Measurements from ENCODE around the gene MPP3.

MPP3 gene

GRCh38 chr17:43832168-43832975, 574 bp downstream of the MPP3 start:
- no peak for DNase-seq (ENCODE audit: low read depth in 1 of 2, low spot score in 1 of 2)

- no peak for DNase-seq (ENCODE audit: low read depth in 1 of 2, low spot score in 1 of 2)
Observed at GRCh38 chr17:43831633-43832032, 1.3 kb downstream of the MPP3 start.

DNA sequence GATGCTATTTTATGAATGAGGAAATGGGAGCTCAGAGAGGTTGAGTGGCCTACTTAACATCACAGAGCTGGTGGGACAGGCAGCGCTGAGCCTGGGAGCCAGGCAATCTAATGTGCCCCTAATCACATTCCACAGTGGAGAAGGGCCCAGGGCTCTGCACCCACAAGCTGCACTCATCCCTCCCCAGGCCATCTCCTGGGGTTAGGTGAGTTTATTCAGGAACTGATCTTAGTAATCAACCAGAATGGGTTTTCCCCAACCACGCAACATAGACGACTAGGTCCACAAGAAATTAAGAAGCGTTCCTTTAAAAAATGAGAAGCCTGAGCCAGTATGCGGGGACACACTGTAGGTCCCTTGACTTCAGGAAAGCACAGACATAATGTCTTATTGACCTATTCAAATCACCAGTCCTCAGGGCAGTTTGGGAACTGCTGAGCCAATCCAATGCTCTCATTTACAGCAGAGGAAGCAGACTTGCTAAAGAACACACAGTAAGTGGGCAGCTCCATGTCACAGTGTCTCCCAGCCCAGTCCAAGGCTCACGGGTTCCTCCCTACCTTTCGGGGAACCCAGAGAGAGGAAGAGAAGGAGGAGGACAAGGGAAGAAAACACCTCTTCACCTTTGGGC, 2.3 kb downstream of the MPP3 start:
- DNase-seq (ENCODE audit: low read depth in 1 of 2, low spot score in 1 of 2): no peak

DNA sequence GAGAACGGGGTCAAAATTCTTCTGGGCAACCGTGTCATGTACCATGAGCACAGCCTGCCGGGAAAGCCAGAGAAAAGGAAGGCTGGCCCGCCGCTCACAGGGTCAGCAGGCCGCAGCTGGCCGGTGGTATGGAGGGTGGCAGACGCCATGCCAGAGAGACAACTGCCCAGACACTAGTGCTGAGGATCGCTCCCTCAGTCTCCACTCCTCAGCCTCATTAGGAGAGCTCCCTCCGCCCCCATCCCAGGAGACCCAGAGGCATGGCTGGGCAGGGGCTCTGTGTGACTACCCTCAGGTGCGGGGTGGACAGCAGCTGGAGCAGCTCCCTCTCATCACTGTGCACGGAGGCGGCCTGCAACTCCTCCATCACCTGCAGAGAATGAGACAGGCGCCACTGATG, 3.2 kb downstream of the MPP3 start:
- DNase-seq (ENCODE audit: low read depth in 1 of 2, low spot score in 1 of 2): no peak

- no peak for DNase-seq (ENCODE audit: low read depth in 1 of 2, low spot score in 1 of 2)
Observed at GRCh38 chr17:43827596-43827995, 5.3 kb downstream of the MPP3 start.

DNA sequence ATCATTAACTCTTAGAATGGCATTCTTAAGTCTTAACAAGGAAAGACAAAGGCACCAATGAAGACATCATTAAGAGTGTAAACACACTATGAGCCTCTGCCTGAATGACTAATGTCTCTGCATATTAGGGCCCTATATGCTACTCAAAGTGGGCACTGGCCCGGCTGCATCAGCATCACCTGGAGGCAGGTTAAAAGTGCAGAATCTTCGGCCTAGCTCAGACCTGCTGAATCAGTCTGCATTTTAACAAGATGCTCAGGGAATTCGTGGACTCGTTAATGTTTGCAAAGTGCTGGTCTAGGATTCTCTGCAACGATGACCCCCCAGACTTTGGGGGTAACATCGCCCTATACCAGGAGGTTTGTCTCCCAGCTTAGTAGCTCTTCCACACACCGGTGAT, 6.7 kb downstream of the MPP3 start:
- no peak for DNase-seq (ENCODE audit: low read depth in 1 of 2, low spot score in 1 of 2)

DNA sequence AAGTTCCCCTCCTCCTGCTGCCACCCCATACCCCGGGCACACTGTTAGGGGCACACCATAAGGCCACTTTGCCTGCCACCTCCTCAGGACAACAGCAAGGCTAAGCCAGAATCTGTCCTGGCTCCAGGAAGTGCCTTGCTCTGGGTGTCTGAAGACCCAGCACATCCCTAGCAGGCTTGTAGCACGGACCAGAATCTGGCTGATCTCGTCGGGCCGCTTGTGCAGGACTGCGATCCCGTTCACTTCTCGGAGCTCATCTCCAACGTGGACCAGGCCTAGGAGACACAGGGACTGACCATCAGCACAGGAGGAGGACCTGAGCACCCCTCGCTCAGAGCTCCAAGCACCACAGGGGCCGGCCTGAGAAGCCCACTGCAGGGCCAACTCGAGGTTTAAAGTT, 7.4 kb downstream of the MPP3 start:
- DNase-seq (ENCODE audit: low read depth in 1 of 2, low spot score in 1 of 2): no peak

DNA sequence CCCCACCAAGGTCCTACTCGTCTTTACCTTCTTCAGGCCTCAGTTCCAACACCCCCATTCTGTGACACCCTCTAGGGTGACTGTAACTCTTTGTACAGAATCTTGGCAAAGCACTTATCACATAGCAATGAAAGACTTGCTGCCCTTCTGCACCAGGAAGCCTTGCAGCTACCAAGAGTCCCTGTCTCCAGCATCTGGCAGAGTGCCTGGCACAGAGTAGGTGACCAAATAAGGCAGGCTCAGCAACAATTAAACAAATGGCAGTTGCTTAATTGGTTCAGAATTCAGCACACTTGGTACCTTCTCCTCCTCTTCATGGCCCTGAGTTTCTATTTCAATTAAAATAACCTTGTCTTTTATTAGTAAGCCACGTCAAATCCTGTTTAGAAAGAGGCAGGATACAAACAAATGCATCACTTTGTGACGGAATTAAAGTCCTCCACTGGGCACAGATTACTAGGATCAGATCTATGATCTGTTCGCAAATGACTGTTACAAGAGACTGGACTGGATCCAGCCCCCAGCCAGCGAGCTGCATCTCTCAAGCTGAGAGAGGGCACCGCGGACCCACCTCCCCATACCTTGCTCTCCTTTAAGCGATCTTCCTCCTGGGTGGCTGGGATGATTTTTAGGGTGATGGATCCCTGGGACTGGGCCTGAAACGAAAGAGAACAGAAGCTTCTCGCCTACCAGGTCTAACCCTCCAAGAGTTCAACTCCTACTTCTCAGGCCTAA, 9.4 kb downstream of the MPP3 start:
- DNase-seq (ENCODE audit: low read depth in 1 of 2, low spot score in 1 of 2): no peak

DNA sequence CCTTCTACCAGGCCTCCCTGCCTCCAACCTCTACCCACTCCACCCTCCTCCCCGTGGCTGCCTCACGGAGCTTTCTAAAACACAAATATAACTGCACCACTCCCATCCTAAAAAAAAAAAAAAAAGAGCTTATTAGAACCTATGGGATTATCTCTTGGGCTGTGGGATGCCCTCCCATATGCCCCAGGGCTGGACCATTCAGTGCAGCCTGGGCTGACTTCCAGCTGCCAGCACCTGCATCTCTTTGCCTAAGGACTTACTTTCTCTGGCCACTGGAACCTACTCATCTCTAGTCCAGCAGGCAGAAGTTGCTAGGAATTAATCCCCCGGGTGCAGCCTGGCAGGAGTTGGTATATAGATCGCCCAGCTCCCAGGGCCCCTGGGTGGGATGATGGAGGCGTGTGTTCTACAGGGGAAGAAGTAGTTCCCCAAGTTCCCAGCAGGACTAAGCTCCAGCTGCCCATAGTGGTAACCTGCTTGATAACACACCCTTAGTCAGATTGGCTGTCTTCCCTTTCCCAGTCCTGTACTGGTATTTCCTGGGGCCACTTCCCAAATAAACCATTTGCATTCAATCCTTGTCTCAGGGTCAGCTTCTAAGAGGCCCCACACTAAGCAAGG, 10.3 kb downstream of the MPP3 start:
- no peak for DNase-seq (ENCODE audit: low read depth in 1 of 2, low spot score in 1 of 2)

- DNase-seq (ENCODE audit: low read depth in 1 of 2, low spot score in 1 of 2): no peak
Observed at GRCh38 chr17:43820759-43821158, 12.2 kb downstream of the MPP3 start.

- no peak for DNase-seq (ENCODE audit: low read depth in 1 of 2, low spot score in 1 of 2)
Observed at GRCh38 chr17:43818966-43819365, 14.0 kb downstream of the MPP3 start.

GRCh38 chr17:43817826-43818225, 15.1 kb downstream of the MPP3 start:
- DNase-seq (ENCODE audit: low read depth in 1 of 2, low spot score in 1 of 2): no peak

DNA sequence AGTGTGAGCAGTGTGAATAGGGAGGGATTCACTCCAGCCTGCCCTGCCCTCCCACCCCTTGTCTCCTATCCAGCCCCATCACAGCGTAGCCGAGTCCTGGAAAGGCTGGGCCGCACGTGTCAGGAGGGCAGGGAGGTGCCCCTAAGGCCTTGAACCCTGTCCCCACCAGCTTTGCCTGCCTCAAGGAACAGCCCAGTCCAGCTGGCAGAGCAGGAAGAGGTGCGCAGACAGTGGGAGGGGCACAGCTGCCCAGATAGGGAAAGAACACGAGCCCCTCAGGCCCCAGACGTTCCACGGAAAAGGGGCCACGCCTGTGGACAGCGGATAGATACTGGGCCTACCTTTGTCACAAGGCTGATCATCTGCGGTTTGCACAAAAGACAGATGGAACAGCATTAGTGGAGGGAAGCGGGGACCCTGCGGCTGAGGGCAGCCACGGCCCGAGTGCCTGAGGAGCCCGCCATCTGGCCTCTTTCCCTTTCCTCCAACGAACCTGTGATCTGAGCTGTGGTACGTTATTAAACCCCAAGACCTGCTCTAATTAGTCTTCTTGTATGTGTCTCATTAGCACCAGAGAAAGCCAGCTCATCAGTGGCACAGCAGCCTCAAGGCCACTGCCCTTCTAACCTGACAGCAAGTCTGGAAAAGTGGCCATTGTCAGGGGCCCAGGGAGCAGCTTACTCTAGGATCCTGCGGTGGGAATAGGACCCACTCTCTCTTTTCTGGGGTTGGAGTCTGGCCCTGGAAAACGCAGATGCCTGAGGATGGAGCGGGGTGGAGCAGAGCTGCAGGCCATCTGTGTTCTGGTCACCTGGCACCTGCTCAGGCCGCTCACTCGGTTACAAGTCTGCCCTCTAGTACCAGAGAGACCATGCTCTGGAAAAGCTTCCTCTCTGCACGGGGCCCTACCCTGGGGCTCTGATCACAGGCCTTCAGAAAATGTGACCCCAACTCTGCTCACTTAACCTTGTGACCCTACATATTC, 16.3 kb downstream of the MPP3 start:
- DNase-seq (ENCODE audit: low read depth in 1 of 2, low spot score in 1 of 2): no peak

DNA sequence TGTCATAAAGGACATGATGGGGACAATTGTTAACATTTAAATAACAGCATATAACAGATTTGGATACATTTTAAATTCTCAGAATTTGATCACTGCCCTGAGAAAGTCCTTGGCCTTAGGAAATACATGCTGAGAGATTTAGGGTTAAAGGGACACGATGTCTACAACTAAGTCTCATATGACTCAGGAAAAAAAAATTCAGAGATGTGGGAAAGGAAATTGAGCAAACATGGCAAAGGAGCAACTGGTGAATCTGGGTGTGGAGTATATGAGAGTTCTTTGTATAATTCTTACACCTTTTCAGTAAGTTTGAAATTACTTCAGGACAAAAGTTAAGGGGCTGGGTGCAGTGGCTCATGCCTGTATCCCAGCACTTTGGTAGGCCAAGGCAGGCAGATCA, 18.2 kb downstream of the MPP3 start:
- DNase-seq (ENCODE audit: low read depth in 1 of 2, low spot score in 1 of 2): no peak

DNA sequence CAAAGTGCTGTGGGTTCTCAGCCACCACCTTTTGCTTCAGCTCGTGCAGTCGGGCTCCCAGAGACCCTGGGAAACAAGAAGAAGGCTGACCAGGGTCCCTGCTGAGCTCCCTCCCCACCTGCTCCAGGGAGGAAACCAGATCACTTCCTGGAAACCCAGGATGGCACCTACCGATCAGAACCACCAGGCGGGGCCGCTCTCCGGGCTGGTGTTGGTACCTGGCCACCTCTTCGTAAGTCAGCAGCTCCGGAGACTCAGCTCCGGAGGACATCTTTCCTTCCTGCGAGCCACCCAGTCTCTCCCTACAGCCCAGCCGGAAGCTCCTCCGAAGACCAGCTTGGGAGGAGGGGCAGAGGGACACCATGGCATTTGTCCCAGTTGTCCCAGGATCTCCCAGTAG, 18.9 kb downstream of the MPP3 start:
- no peak for DNase-seq (ENCODE audit: low read depth in 1 of 2, low spot score in 1 of 2)

DNA sequence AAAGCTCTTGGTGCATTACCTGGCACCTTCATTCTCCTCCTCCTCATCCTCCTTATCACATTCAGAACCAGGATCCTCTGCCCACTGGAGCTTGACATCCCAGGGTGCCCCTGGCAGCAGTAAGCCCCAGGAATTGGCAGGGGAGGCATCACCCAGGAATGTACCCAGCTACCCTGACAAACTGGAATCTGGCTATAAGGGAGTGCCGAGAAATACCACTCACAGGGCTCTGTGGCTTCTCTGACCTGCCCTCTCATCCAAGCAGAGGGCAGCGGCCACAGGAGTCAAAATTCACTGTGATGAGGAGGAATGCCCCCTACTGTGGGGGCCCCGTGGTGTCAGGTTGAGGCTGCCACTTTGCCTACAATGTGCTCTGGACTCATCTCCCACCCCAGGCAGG, 19.6 kb downstream of the MPP3 start:
- no peak for DNase-seq (ENCODE audit: low read depth in 1 of 2, low spot score in 1 of 2)

DNA sequence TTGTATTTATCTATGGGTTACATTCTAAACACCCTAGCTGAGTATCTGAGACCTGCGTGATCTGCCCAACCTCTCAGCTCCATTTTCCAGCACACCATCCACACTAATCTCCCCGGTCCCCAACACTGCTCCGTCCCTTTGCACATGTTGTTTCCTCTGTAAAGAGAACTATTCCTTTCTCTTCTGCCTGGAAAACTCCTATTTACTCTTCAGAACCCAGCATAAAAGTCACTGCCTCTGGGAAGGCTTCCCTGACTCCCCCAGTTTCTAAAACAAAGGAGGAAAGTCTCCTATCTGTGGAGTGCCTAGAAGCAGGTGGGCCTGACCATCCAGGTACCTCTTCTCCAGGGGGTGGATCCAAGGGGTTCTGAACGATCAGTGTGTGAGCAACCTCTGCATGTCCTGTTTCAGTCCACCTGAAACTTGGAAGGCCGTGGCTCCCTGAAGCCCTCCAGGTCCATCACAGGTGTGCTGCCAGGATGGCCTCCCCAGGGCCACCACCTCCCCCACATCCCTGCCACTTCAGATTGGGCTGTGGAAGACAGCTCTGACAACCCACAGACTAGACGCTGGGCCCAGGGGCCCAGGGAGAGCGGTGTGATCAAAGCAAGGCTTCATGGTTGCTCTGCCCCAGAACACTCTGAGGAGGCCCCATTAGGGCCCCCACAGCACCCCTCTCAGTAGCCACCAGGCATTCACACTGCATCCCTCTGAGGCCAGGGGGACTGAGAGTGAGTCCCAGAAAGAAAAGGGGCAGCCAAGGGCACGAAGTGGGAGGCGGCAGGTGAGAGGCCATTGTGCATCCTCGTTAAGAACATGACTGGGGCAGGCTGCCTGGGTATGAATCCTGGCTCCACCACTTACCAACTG, 20.3 kb downstream of the MPP3 start:
- no peak for DNase-seq (ENCODE audit: low read depth in 1 of 2, low spot score in 1 of 2)

DNA sequence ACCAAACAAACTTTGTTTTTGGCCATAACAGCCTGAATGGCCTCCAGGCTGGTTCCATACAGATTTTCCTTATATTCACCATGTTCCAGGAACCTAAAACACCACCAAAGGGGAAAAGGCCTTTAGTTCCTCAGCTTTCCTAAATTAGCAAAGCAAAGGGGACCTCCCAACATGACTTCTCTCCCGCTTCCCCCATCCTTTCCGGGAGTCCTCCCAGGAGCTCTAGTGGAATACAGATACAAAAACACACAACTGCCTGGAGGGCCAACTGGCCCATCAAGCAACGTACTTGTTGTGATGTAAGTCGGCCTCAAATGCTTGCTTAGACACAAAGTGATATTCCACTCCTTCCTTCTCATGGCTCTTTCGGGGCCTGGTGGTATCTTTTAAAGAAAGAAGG, 22.1 kb downstream of the MPP3 start:
- no peak for DNase-seq (ENCODE audit: low read depth in 1 of 2, low spot score in 1 of 2)

DNA sequence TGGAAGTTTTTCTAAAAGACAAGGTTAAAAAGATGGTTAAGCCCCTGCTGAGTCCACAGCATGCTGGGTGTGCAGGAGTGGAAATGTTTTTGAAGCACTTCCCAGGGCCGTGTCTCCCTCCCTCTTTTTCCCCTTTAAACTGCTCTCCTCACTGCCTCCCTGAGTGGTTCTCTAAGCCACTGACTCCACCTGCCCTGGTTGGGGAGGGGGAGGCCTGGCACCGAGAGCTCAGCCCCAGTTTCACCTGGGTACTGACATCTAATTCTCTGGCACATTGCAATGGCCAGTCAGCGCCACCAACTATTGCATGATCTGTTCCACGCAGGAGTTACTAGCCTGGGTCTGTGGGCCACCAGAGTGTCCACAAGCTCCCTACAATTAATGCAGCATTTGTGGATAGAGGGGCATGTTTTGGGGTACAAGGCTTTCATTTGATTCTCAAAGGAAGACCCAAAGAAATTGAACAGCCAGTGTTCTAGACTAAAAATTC, 22.7 kb downstream of the MPP3 start:
- DNase-seq (ENCODE audit: low read depth in 1 of 2, low spot score in 1 of 2): no peak

GRCh38 chr17:43809121-43809520, 23.8 kb downstream of the MPP3 start:
- DNase-seq (ENCODE audit: low read depth in 1 of 2, low spot score in 1 of 2): no peak

Data from stimulated activated CD4-positive, alpha-beta T cell treated with anti-CD3 and anti-CD28 coated beads, Interleukin-15, amount 100 ng/mL, for 1 hour (primary cell).